ENCODE measurements around the gene POLR3A. TPM values are rescaled to one million over a fixed set of nuclear protein-coding genes. Genes with fewer than 3 reads are reported as not detected.

POLR3A gene
- total RNA-seq, 1 donor from 2014 or later: 16.9 TPM

DNA sequence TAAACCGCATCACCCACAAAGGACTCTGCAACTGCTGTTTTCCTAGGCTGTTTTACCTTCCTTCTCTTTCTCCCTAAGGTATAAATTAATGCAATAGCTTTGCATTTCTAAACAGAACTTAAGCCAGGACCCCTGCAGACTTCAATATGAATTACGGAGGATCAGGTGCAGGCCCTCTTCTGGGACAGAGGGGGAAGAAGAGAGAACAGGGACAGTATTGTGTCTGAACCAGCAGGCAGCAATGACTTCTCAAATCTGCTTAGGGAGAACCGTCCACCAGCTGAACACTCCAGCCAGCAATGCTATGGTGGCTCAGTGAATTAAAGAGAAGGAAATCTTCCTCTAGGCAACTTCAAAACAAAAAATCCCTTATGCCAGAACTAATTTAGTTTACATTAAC lies 35.7 kb downstream of the POLR3A start:
- intact Hi-C loops (cut with DNase I): no loop called here
- peaks cover 0 to 52% of the 10 kb centered on the region in 2 donors for H3K36me3 ChIP-seq
- TF ChIP-seq, protein P1, sequence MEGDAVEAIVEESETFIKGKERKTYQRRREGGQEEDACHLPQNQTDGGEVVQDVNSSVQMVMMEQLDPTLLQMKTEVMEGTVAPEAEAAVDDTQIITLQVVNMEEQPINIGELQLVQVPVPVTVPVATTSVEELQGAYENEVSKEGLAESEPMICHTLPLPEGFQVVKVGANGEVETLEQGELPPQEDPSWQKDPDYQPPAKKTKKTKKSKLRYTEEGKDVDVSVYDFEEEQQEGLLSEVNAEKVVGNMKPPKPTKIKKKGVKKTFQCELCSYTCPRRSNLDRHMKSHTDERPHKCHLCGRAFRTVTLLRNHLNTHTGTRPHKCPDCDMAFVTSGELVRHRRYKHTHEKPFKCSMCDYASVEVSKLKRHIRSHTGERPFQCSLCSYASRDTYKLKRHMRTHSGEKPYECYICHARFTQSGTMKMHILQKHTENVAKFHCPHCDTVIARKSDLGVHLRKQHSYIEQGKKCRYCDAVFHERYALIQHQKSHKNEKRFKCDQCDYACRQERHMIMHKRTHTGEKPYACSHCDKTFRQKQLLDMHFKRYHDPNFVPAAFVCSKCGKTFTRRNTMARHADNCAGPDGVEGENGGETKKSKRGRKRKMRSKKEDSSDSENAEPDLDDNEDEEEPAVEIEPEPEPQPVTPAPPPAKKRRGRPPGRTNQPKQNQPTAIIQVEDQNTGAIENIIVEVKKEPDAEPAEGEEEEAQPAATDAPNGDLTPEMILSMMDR (IDR thresholded peaks at IDR 0.05): no peak
- TF ChIP-seq POLR2A (IDR thresholded peaks at IDR 0.05) (no peak), POLR2AphosphoS5 (IDR thresholded peaks at IDR 0.05; ENCODE audit: insufficient read depth in 1 of 2, low read depth in 1 of 2) (no peak)

DNA sequence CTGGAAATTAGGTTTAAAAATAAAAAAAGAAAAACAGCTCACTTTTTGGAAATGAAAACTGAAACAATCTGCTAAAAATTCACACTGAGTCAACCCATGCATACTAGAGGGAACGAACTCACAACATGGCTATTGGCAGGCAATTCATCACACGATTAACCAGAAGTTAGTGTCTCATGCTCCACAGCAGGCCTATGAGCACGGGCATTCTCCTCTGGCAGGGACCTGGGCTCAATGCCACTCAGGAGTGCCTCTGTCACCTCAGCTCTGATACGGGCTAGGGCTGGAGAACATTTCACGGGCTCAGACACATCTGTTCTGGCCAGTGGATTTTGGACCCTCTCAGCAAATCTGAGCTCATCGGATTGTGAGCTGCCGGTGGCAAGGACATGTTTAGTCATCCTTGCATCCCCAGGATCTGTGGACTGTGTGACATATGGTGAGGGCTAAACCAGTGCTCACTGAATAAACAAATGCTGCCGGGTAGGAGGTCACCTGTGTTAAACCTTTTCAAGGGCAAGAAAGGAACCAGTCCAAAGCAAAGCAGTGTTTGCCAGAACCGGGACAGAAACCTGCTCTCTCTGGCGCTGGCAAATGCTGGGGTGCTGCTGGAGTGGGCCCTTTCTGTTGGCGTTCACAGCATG lies 40.1 kb downstream of the POLR3A start:
- H3K27ac ChIP-seq: no peak overlapping the region
- H3K36me3 ChIP-seq: peaks cover 0 to 93% of the 10 kb centered on the region in 2 donors

More for the DNA sequence above, 35.7 kb downstream of the POLR3A start:
- no peak overlapping the region for H3K27ac ChIP-seq
- H3K4me1 ChIP-seq: no peaks in the 10 kb centered on the region
- no peaks in the 10 kb centered on the region for H3K9me3 ChIP-seq
- no peak overlapping the region for H3K4me3 ChIP-seq
- DNase-seq (ENCODE audit: extremely low spot score in 2 of 2): no peak
- no peaks in the 10 kb centered on the region for H3K27me3 ChIP-seq

DNA sequence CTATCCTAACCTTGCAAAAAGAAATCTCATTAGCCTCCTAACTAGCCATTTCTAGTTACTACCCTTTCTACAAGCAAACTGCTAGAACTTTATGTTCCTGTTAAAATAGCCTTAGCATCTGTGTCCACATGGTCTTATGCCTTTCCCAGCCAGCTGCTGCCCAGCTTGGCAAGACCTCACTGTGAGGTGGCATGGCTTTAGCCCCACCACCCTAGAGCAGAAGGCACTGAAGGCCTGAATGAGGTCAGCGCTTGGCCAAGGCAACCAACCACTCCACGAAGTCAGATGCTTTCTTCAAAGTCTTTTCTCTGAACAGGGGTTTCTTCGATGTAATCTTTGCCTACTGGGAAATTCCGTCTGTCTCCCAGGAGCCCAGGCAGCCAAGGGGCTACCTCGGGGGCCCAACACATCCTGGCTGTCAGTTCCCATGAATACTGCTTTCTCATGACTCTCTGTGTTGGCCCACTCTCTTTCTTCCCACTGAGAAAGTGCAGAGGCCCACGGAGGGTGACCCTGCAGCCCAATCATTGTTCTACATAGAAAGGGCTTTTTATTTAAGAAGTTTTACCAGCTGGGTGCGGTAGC lies 41.6 kb downstream of the POLR3A start:
- TF ChIP-seq, protein P1 (IDR thresholded peaks at IDR 0.05): no peak
- TF ChIP-seq POLR2A (IDR thresholded peaks at IDR 0.05) (no peak), POLR2AphosphoS5 (IDR thresholded peaks at IDR 0.05; ENCODE audit: insufficient read depth in 1 of 2, low read depth in 1 of 2) (no peak)

More for the DNA sequence above, 40.1 kb downstream of the POLR3A start:
- Histone ChIP-seq H3K4me1 (no peaks in the 10 kb centered on the region), H3K4me3 (no peak overlapping the region), H3K27me3 (no peaks in the 10 kb centered on the region), H3K9me3 (no peaks in the 10 kb centered on the region)
- intact Hi-C loops (cut with DNase I): no loop called here
- DNase-seq (ENCODE audit: extremely low spot score in 2 of 2): no peak
- no peak for TF ChIP-seq POLR2AphosphoS5 (IDR thresholded peaks at IDR 0.05; ENCODE audit: insufficient read depth in 1 of 2, low read depth in 1 of 2)
- TF ChIP-seq, protein P1 (IDR thresholded peaks at IDR 0.05): no peak
- no peak for TF ChIP-seq POLR2A (IDR thresholded peaks at IDR 0.05)

DNA sequence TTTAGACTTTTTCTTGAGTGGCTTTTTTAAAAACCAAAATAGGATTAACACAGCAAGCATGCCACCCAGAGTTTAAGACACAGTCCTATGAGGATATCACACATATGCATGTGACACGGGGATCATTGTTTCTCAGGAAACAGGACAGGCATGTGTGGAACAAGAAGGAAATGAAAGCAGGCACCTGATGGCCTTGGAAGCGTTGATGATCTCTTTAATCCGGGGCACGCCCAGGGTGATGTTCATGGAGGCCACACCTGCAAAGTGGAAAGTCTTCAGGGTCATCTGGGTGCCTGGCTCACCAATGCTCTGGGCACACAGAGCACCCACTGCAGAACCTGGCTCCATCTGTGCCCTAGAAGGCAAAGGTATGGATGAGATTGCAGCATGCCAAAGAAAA lies 44.3 kb downstream of the POLR3A start:
- Histone ChIP-seq H3K4me3 (no peak overlapping the region), H3K27ac (no peak overlapping the region), H3K9me3 (no peaks in the 10 kb centered on the region), H3K27me3 (no peaks in the 10 kb centered on the region), H3K36me3 (peaks cover 0 to 94% of the 10 kb centered on the region in 2 donors), H3K4me1 (no peaks in the 10 kb centered on the region)
- intact Hi-C loops (cut with DNase I): no loop called here
- DNase-seq (ENCODE audit: extremely low spot score in 2 of 2): no peak
- TF ChIP-seq POLR2AphosphoS5 (IDR thresholded peaks at IDR 0.05; ENCODE audit: insufficient read depth in 1 of 2, low read depth in 1 of 2) (no peak), POLR2A (IDR thresholded peaks at IDR 0.05) (no peak)
- TF ChIP-seq, protein P1 (IDR thresholded peaks at IDR 0.05): no peak

More for the DNA sequence above, 41.6 kb downstream of the POLR3A start:
- Histone ChIP-seq H3K4me3 (no peak overlapping the region), H3K36me3 (peaks cover 0 to 94% of the 10 kb centered on the region in 2 donors), H3K9me3 (no peaks in the 10 kb centered on the region), H3K27ac (no peak overlapping the region), H3K4me1 (no peaks in the 10 kb centered on the region), H3K27me3 (no peaks in the 10 kb centered on the region)
- no peak for DNase-seq (ENCODE audit: extremely low spot score in 2 of 2)
- intact Hi-C loops (cut with DNase I): no loop called here
